RWPE2 (cell line): ENCODE data around the gene FHIP1A.
"Not testable (repeated sequence)": the region's sequence is repeated elsewhere in the genome, so short reads cannot be mapped to it uniquely, and the experiment has no call there.

ENCODE experiments used
- ATAC-seq: fragments of 200-7000 bp; cut with Tn5 transposase; 3 replicates; pipeline ENCODE4 v1.9.1; 2021; ENCODE audit warnings: low read depth
- DNase-seq: peaks from one replicate; pipeline ENCODE4 v3.0.0-alpha.2; 2020; ENCODE audit warnings: low spot score
- H3K27ac ChIP-seq: fragments of 450-650 bp; 2 replicates; pipeline ENCODE4 v1.5.1; 2017; ENCODE audit warnings: mild to moderate bottlenecking; ENCODE audit not compliant: poor library complexity, severe bottlenecking
- H3K27me3 ChIP-seq: fragments of 250-450 bp; sonication (Bioruptor Pico); 2 replicates; pipeline ENCODE4 v1.5.1; 2021; ENCODE audit warnings: mild to moderate bottlenecking, moderate library complexity; ENCODE audit not compliant: insufficient read depth, poor library complexity, severe bottlenecking
- H3K36me3 ChIP-seq: fragments of 250-450 bp; sonication (Bioruptor Pico); 2 replicates; pipeline ENCODE4 v1.5.1; 2020; ENCODE audit warnings: low read depth, mild to moderate bottlenecking, moderate library complexity
- H3K4me1 ChIP-seq: fragments of 250-450 bp; sonication (Bioruptor Pico); 2 replicates; pipeline ENCODE4 v1.5.1; 2021; ENCODE audit warnings: mild to moderate bottlenecking, moderate library complexity; ENCODE audit not compliant: insufficient read depth, poor library complexity, severe bottlenecking
- H3K4me3 ChIP-seq: fragments of 250-450 bp; sonication (Bioruptor Pico); 2 replicates; pipeline ENCODE4 v1.5.1; 2021; ENCODE audit warnings: mild to moderate bottlenecking, moderate library complexity; ENCODE audit not compliant: severe bottlenecking
- H3K9me3 ChIP-seq: fragments of 250-450 bp; sonication (Bioruptor Pico); 2 replicates; pipeline ENCODE4 v1.5.1; 2021; ENCODE audit warnings: mild to moderate bottlenecking, moderate library complexity; ENCODE audit not compliant: severe bottlenecking
- CTCF ChIP-seq: fragments of 450-650 bp; IDR thresholded peaks from one replicate; pipeline ENCODE4 v1.5.1; 2017; ENCODE audit warnings: mild to moderate bottlenecking, moderate library complexity; ENCODE audit not compliant: poor library complexity, severe bottlenecking

Gene FHIP1A

GRCh38 chr4:151362404-151363164 lies 46.4 kb upstream of the FHIP1A start:
- ATAC-seq (peak; percentile 95), DNase-seq (peak; percentile 70)
- Histone ChIP-seq H3K36me3 (no peaks in the 10 kb centered on the region), H3K27ac (no peak overlapping the region), H3K9me3 (no peaks in the 10 kb centered on the region), H3K4me3 (no peak overlapping the region), H3K27me3 (no peaks in the 10 kb centered on the region), H3K4me1 (no peaks in the 10 kb centered on the region)
- TF ChIP-seq CTCF: peak; percentile 97

- Histone ChIP-seq H3K9me3 (no peaks in the 10 kb centered on the region), H3K27ac (no peak overlapping the region), H3K27me3 (no peaks in the 10 kb centered on the region), H3K36me3 (no peaks in the 10 kb centered on the region), H3K4me1 (no peaks in the 10 kb centered on the region), H3K4me3 (no peak overlapping the region)
- no peak for DNase-seq
- no peak for TF ChIP-seq CTCF
- no peak for ATAC-seq
These were observed 32.4 kb upstream of the FHIP1A start for GRCh38 chr4:151376540-151376939.

GRCh38 chr4:151389311-151389710 lies 19.7 kb upstream of the FHIP1A start:
- Histone ChIP-seq H3K27me3 (no peaks in the 10 kb centered on the region), H3K36me3 (no peaks in the 10 kb centered on the region), H3K4me1 (no peaks in the 10 kb centered on the region), H3K9me3 (no peaks in the 10 kb centered on the region), H3K27ac (no peak overlapping the region), H3K4me3 (no peak overlapping the region)
- ATAC-seq: no peak
- no peak for TF ChIP-seq CTCF
- no peak for DNase-seq

GRCh38 chr4:151389799-151390198 lies 19.2 kb upstream of the FHIP1A start:
- not testable (repeated sequence) for H3K4me3 ChIP-seq, H3K27me3 ChIP-seq, H3K27ac ChIP-seq, H3K9me3 ChIP-seq, DNase-seq, H3K4me1 ChIP-seq, H3K36me3 ChIP-seq, ATAC-seq

GRCh38 chr4:151395873-151396272 lies 13.1 kb upstream of the FHIP1A start:
- DNase-seq (no peak), ATAC-seq (no peak)
- no peaks in the 10 kb centered on the region for H3K4me1 ChIP-seq
- H3K27me3 ChIP-seq: no peaks in the 10 kb centered on the region
- no peaks in the 10 kb centered on the region for H3K36me3 ChIP-seq
- no peak for TF ChIP-seq CTCF
- H3K4me3 ChIP-seq: no peak overlapping the region
- no peaks in the 10 kb centered on the region for H3K9me3 ChIP-seq
- H3K27ac ChIP-seq: no peak overlapping the region
